GM12872 (cell line): ENCODE results near the gene SRC.
A peak's percentile ranks its signal among the peaks of the same experiment; 100 is the strongest.

Source experiments
- CTCF ChIP-seq: IDR thresholded peaks from 3 replicates; pipeline ENCODE4 v1.5.1; 2011; ENCODE audit warnings: low read depth, mild to moderate bottlenecking, low read length, moderate library complexity; ENCODE audit not compliant: insufficient read depth

The SRC gene

GRCh38 chr20:37355252-37356180, 9.6 kb downstream of the SRC start:
- TF ChIP-seq CTCF = no peak

GRCh38 chr20:37356387-37356786, 10.4 kb downstream of the SRC start:
- peak; percentile 11; the same call in 1 of the 3 replicates for TF ChIP-seq CTCF

- TF ChIP-seq CTCF = no peak
These were observed 11.0 kb downstream of the SRC start for GRCh38 chr20:37356961-37357371.

- TF ChIP-seq CTCF = no peak
These were observed 11.8 kb downstream of the SRC start for GRCh38 chr20:37357481-37358365.

- TF ChIP-seq CTCF = no peak
These were observed 12.6 kb downstream of the SRC start for GRCh38 chr20:37358366-37359150.

GRCh38 chr20:37359331-37359730, 13.4 kb downstream of the SRC start:
- TF ChIP-seq CTCF = no peak
